H54 (cell line): Measurements from ENCODE around the gene ORC5.
A peak's percentile ranks its signal among the peaks of the same experiment; 100 is the strongest.
"Not testable (repeated sequence)": the region's sequence is repeated elsewhere in the genome, so short reads cannot be mapped to it uniquely, and the experiment has no call there.

ENCODE experiments used
- DNase-seq: peaks from one replicate; pipeline ENCODE4 v3.0.0; 2011; ENCODE audit warnings: low spot score, mixed read lengths; ENCODE audit not compliant: insufficient read length
- FAIRE-seq: peaks from 3 replicates; lab custom pipeline; 2011; peaks lifted over from hg19 to GRCh38; lab: Jason Lieb, UNC
- POLR2A ChIP-seq: IDR thresholded peaks from 2 replicates; pipeline ENCODE4 v1.6.1; 2011; ENCODE audit warnings: low read depth, mild to moderate bottlenecking, low read length

The ORC5 gene

DNA sequence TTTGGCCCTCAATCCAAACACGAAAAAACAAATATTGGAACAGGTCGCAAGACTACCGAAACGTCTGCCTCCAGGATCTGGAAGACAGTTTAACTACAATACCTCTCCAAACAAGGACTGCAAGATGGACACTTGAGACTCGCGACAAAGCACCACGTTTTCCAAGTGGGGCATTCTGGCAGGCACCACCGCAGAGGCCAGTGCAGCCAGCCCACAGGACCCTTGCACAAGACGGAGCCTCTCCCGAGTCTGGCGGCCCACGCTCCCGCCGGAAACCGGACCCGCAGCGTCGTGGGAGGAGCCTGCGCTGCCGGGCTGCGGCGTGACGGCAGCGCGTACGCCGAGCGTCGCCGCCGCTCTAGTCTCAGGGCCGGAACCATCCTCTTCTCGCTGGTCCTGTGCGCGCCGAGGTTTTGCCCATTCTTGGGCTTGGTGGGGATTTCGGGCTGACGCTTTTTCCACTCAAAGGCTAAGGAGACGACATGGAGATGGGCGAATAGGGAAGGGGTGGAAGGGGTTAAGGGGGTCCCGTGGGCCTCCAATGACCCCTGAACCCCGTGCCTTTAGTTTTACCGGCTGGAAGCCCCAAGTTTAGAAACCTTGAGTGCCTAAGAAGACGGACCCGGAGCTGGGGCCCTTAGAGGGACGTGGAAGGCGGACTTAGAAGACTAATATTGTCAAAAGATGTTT lies at the start of gene ORC5:
TSS of gene ORC5 (minus strand) at position 283 of the 690 bp plus-strand sequence. CDS start at position 174, 109 bp downstream.
- peak; percentile 81 for DNase-seq
- TF ChIP-seq POLR2A = peak; percentile 99
- FAIRE-seq = peak; percentile 20

DNA sequence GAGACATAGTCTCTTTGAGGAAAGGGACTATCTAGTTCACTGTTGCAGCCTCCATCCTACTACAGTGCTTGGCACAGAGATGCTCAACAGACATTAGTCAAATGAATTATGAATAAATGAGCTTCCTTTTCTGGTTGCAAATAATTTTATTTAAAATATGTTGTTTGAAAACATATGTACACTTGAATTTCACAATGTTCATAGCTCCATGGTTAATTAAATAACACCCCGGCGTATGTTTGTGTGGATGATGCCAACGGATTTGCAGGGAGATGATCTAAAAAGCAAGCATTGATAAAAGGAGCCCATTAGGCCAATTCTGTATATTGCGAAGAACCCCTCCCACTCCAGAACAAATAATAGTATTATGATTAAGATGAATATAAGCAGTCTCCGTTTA lies 47.8 kb upstream of the ORC5 start:
- TF ChIP-seq POLR2A = no peak
- DNase-seq = no peak
- FAIRE-seq = no peak

GRCh38 chr7:104255194-104255593 lies 47.4 kb upstream of the ORC5 start:
- TF ChIP-seq POLR2A = no peak
- DNase-seq (no peak), FAIRE-seq (no peak)

- no peak for FAIRE-seq
- no peak for DNase-seq
- TF ChIP-seq POLR2A = no peak
These were observed 46.9 kb upstream of the ORC5 start for GRCh38 chr7:104254696-104255095.

DNA sequence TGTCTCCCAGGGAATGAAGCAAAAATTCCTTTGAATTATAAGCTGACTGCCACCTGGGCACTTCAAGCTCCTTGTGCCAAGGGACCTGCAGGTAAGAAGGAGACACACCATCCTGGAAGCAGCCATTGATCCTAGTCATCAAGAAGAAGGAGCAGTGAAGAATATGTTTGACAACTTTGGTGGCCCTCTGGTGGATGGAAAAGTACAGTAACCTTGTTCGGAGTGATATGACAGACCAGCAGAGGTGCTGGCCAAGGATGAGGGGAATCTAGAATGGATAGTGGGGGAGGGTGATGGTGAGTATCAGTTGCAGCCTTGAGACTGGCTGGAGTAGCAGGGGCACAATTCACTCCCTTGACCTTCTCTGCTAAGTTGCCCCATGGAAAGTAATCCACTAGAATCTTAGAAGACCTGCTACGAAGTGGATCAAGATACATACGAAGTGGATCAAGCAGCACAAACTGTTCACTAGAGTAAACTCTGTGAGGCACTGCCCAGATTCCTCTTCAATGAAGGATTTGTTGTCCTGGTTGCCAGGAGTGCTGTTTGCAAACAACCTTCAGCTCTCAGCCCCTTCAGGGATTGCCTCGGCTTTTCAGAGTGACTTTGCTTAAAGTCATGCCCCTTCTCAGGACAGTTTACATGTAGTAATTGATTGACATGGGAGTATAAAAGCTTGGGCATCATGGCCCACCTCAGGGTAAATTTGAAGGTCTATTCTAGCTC lies 44.8 kb upstream of the ORC5 start:
- TF ChIP-seq POLR2A = no peak
- FAIRE-seq (no peak), DNase-seq (no peak)

DNA sequence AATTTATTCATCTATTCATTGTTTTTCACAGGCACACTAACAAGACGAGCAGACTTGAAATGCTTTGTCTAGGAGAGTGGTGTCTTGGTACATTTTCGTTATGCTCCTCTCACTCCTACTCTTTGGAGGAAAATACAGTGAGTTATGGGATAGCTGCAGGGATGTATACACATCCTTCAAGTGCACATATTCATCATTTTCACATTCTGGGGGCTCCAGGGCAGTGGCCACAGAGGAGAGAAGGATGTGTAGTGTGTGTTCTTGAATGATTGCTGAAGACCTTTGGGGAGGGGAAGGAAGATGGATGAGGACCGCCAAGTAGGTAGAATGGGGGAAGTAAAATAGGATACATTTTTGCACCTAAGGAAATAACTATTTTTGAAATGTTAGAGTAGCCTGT lies 34.8 kb upstream of the ORC5 start:
- TF ChIP-seq POLR2A = no peak
- FAIRE-seq (no peak), DNase-seq (no peak)

- DNase-seq = no peak
- no peak for TF ChIP-seq POLR2A
- no peak for FAIRE-seq
These were observed 33.9 kb upstream of the ORC5 start for GRCh38 chr7:104241538-104242209.

GRCh38 chr7:104241135-104241534 lies 33.3 kb upstream of the ORC5 start:
- no peak for DNase-seq
- FAIRE-seq = no peak
- TF ChIP-seq POLR2A = no peak

DNA sequence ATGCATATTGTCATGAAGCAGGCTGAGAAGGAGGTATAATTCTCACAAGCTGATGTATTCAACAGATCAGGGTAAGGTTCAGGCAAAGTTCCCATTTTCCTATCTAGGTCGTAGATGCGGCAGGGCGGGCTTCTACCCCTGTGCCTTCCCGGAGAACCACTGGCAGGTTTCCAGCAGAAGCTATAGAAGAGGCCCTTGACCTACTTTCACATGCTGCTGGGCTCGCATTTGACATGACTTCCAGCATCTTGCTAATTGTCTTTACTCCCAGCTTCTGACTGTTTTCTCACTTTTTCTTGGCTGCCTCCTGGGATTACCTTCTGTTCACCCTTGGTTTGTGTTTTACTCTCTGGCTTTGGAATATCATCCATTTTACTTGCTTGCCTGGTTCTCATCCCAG lies 32.6 kb upstream of the ORC5 start:
- FAIRE-seq (no peak), DNase-seq (no peak)
- TF ChIP-seq POLR2A = no peak

DNA sequence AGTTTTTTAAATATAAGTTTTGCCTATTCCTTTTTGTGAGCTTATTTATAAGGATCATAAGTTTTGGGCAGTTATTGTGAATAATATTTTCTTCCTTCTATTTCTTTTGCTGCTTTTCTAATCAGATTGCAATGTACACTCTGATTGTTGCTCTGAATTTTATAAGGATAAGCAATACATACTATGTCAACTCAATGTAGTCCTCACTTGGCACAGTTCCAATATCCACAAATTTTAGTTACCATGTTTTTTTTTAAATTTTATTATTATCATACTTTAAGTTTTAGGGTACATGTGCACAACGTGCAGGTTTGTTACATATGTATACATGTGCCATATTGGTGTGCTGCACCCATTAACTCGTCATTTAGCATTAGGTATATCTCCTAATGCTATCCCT lies 27.2 kb upstream of the ORC5 start:
- FAIRE-seq, DNase-seq: not testable (repeated sequence)

- DNase-seq (peak; percentile 39), FAIRE-seq (peak; percentile 80)
- TF ChIP-seq POLR2A = no peak
These were observed 23.5 kb upstream of the ORC5 start for GRCh38 chr7:104231054-104232046.

GRCh38 chr7:104230606-104231005 lies 22.8 kb upstream of the ORC5 start:
- FAIRE-seq = no peak
- no peak for TF ChIP-seq POLR2A
- no peak for DNase-seq

DNA sequence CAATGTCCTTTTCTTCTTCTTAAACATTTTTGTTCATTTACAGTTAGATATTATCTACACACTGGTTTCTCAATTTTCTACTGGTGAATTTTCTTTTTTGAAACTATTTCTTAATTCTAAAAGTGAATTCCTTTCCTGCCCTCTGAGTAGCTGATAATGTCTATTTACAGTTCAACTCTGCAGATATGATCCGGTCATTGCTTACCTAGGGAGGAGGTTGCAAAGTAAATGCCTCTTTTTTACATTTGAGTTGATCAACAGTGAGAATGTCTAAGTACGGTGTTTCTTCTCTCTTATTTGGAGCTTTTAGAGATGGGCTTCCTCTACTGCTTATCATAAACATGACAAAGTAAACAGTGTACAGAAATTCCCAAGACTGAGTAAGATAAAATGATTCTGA lies 20.6 kb upstream of the ORC5 start:
- no peak for FAIRE-seq
- no peak for TF ChIP-seq POLR2A
- DNase-seq = no peak
